Measurements from ENCODE around the gene ARMC12. TPM values are rescaled to one million over a fixed set of nuclear protein-coding genes. Genes with fewer than 3 reads are reported as not detected.
"Not testable (repeated sequence)": the region's sequence is repeated elsewhere in the genome, so short reads cannot be mapped to it uniquely, and the experiment has no call there.

ARMC12 gene
- total RNA-seq, 1 donor from 2014 or later, result 0.52 TPM

DNA sequence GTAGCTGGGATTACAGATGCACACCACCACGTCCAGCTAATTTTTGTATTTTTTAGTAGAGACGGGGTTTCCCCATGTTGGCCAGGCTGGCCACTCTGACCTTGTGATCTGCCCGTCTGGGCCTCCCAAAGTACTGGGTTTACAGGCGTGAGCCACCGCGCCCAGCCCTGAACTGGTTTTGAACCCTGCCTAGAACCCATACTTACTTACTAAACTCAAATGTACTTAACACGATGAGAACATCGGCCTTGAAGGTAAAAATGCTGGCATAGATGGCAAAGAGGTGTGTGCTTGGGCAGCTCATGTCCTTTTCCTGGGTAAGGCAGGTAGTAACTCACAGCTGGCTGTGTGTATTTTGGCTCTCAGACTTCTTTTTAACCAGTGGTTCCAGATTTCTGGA, 3.2 kb upstream of the ARMC12 start:
- H3K4me3 ChIP-seq (ENCODE audit: low read length in 3 of 3), result no peak overlapping the region
- H3K36me3 ChIP-seq (ENCODE audit: control insufficient read depth in 3 of 3, insufficient read depth in 3 of 3, low read length in 3 of 3), result no peaks in the 10 kb centered on the region
- H3K27ac ChIP-seq (ENCODE audit: low read depth, low read length), result no peak overlapping the region
- no peaks in the 10 kb centered on the region for H3K27me3 ChIP-seq (ENCODE audit: control insufficient read depth in 3 of 3, insufficient read depth in 3 of 3, low read length in 3 of 3)
- H3K9me3 ChIP-seq (ENCODE audit: control insufficient read depth in 3 of 3, low read length in 3 of 3), result no peaks in the 10 kb centered on the region
- peak overlapping the region in 1 of 3 donors; percentile 43 for H3K9ac ChIP-seq (ENCODE audit: low read depth in 1 of 3, low read length in 3 of 3)
- peaks cover 35 to 63% (median 40%) of the 10 kb centered on the region in 3 donors for H3K4me1 ChIP-seq (ENCODE audit: control insufficient read depth in 3 of 3, insufficient read depth in 3 of 3, low read length in 3 of 3)

DNA sequence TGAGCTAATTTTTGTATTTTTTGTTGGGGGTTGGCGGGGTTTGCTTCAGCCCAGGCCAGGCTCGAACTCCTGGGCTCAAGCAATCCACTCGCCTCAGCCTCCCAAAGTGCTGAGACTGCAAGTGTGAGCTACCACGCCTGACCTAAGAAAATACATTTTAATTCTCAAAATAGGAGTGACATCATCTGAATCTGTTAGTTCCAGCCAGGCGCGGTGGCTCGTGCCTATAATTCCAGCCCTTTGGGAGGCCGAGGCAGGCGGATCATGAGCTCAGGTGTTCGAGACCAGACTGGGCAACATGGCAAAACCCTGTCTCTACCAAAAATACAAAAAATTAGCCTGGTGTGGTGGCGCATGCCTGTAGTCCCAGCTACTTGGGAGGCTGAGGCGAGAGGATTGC, 2.5 kb upstream of the ARMC12 start:
- not testable (repeated sequence) for H3K9me3 ChIP-seq (ENCODE audit: control insufficient read depth in 3 of 3, low read length in 3 of 3); H3K4me3 ChIP-seq (ENCODE audit: low read length in 3 of 3); H3K9ac ChIP-seq (ENCODE audit: low read depth in 1 of 3, low read length in 3 of 3); H3K27ac ChIP-seq (ENCODE audit: low read depth, low read length); H3K36me3 ChIP-seq (ENCODE audit: control insufficient read depth in 3 of 3, insufficient read depth in 3 of 3, low read length in 3 of 3); H3K27me3 ChIP-seq (ENCODE audit: control insufficient read depth in 3 of 3, insufficient read depth in 3 of 3, low read length in 3 of 3)
- peaks cover 28 to 57% (median 33%) of the 10 kb centered on the region in 3 donors for H3K4me1 ChIP-seq (ENCODE audit: control insufficient read depth in 3 of 3, insufficient read depth in 3 of 3, low read length in 3 of 3)

DNA sequence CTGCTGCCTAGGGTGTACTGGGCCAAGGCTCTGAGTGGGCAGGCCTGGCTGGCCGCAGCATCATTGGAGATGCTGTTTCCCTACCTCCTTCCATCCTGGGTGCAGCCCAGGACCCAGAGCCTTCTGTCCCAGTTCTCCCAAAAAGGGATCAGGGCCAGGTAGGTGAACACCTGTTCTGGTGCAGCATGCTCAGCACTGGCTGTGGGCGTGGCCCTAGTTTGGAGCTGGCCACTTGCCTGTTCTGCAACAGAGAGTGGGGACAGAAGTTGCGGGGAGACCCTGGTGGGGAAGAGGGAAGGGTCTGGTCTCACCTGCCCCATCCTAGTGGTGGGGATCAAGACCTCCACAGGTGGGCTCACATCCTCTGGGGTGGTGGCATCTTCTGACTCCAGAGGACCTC, 1.4 kb upstream of the ARMC12 start:
- Histone ChIP-seq H3K27ac (ENCODE audit: low read depth, low read length) (no peak overlapping the region), H3K4me3 (ENCODE audit: low read length in 3 of 3) (no peak overlapping the region), H3K36me3 (ENCODE audit: control insufficient read depth in 3 of 3, insufficient read depth in 3 of 3, low read length in 3 of 3) (no peaks in the 10 kb centered on the region), H3K27me3 (ENCODE audit: control insufficient read depth in 3 of 3, insufficient read depth in 3 of 3, low read length in 3 of 3) (no peaks in the 10 kb centered on the region), H3K9me3 (ENCODE audit: control insufficient read depth in 3 of 3, low read length in 3 of 3) (no peaks in the 10 kb centered on the region), H3K9ac (ENCODE audit: low read depth in 1 of 3, low read length in 3 of 3) (peak overlapping the region in 1 of 3 donors; percentile 45), H3K4me1 (ENCODE audit: control insufficient read depth in 3 of 3, insufficient read depth in 3 of 3, low read length in 3 of 3) (peaks cover 23 to 50% (median 27%) of the 10 kb centered on the region in 3 donors)

DNA sequence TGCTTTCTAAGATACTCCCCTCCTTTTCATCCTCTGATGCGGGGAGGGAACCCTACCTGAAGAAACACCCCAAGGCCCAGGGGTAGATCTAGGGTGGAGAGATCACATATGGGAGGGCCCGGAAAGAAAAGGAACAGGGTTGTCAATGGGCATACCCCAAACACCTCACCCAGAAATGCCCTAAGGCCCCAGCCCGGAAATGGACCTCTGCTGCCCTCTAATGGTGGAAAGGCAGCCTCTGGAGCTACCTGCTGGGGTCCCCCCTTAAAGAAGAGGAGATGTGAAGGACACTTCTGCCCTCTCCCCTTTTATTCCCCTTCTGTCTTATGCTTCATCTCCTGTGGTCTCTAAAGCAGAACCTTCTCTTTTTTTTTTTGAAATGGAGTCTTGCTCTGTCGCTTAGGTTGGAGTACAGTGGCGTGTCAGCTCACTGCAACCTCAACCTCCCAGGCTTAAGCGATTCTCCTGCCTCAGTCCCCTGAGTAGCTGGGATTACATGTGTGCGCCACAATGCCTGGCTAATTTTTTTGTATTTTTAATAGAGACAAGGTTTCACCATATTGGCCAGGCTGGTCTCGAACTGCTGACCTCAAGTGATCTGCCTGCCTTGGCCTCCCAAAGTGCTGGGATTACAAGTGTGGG, 458 bp upstream of the ARMC12 start:
- Histone ChIP-seq H3K4me3 (ENCODE audit: low read length in 3 of 3) (no peak overlapping the region), H3K27me3 (ENCODE audit: control insufficient read depth in 3 of 3, insufficient read depth in 3 of 3, low read length in 3 of 3) (no peaks in the 10 kb centered on the region), H3K9ac (ENCODE audit: low read depth in 1 of 3, low read length in 3 of 3) (no peak overlapping the region), H3K9me3 (ENCODE audit: control insufficient read depth in 3 of 3, low read length in 3 of 3) (no peaks in the 10 kb centered on the region), H3K27ac (ENCODE audit: low read depth, low read length) (no peak overlapping the region), H3K4me1 (ENCODE audit: control insufficient read depth in 3 of 3, insufficient read depth in 3 of 3, low read length in 3 of 3) (peaks cover 17 to 43% (median 23%) of the 10 kb centered on the region in 3 donors), H3K36me3 (ENCODE audit: control insufficient read depth in 3 of 3, insufficient read depth in 3 of 3, low read length in 3 of 3) (no peaks in the 10 kb centered on the region)

DNA sequence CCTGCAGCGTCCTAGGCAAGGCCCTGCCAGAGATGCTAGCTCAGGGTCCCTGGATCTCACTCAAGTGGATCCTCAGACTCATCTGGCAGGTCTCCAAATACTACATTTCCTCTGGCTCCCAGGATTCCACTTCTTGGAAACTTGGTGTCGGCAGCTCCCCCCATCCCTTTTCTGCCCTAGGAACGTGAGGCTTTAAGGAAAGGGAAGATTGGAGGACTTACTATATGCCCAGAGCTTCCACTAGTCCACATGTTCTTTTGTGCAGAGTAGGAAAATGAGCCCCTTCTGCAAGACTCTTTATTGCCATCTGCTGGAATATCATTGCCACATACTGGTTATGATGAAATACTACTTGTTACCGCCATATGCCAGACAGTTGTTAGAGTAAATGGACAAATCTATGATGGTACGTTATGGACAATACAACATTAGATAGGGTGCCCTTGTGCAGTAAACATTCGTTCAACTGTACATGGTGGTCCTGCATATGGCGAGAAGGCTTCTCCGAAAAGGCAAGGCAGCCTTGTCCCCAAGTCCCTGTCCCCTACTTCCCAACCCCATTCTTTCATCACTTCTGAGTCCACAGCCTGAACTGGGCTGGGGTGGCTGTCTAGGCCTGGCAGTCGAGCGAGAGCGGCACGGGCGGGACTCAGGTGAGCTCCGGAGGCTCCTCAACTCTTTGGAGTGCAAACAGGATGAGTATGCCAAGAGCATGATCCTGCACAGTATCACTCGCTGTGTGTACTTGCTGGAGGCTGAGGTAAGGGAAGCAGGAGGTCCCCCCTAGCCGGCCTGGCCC, 780 bp downstream of the ARMC12 start:
- H3K9ac ChIP-seq (ENCODE audit: low read depth in 1 of 3, low read length in 3 of 3), result no peak overlapping the region
- no peaks in the 10 kb centered on the region for H3K9me3 ChIP-seq (ENCODE audit: control insufficient read depth in 3 of 3, low read length in 3 of 3)
- no peaks in the 10 kb centered on the region for H3K27me3 ChIP-seq (ENCODE audit: control insufficient read depth in 3 of 3, insufficient read depth in 3 of 3, low read length in 3 of 3)
- H3K4me1 ChIP-seq (ENCODE audit: control insufficient read depth in 3 of 3, insufficient read depth in 3 of 3, low read length in 3 of 3), result peaks cover 11 to 36% (median 16%) of the 10 kb centered on the region in 3 donors
- no peak overlapping the region for H3K27ac ChIP-seq (ENCODE audit: low read depth, low read length)
- no peaks in the 10 kb centered on the region for H3K36me3 ChIP-seq (ENCODE audit: control insufficient read depth in 3 of 3, insufficient read depth in 3 of 3, low read length in 3 of 3)
- no peak overlapping the region for H3K4me3 ChIP-seq (ENCODE audit: low read length in 3 of 3)

DNA sequence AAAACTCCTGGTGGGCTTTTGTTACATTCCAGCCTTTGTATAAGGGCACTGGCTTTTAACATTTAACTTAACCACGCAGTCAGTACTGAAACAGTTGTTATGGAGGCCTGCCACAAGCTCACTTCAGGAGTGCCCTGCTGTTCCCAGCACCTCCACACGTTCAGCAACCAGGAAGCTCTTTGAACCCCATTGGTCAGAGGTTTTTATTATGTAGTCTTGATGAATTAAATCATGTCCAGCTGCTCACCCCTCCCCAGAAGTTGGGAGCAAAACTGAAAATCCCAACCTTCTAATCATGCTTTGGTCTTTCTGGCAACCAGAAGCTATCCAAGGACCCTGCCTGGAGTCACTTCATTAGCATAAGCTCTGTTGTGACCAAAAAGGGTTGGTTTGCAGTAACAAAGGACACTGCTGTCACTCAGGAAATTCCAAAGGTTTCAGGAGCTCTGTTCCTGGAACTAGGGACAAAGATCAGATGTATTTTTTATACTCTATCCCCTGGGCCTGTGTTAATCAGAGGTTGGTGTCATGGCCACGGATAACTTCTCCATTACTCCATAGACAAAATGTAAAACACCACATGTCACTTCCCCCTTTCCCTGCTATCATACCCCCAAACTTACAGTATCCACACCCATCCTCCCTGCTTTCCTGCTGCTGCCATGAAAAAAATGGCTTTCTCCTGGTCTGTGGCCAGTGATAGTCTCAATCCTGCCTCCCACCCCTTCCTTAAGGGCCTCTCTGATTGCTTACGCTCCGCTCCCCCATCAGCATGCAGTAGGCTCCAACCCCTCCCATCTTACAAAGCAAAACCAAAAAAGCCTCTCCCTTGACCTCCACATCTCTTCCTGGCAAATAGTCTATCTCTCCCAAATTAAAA, 3.1 kb downstream of the ARMC12 start:
- Histone ChIP-seq H3K4me3 (ENCODE audit: low read length in 3 of 3) (no peak overlapping the region), H3K9ac (ENCODE audit: low read depth in 1 of 3, low read length in 3 of 3) (no peak overlapping the region), H3K36me3 (ENCODE audit: control insufficient read depth in 3 of 3, insufficient read depth in 3 of 3, low read length in 3 of 3) (no peaks in the 10 kb centered on the region), H3K9me3 (ENCODE audit: control insufficient read depth in 3 of 3, low read length in 3 of 3) (no peaks in the 10 kb centered on the region), H3K27ac (ENCODE audit: low read depth, low read length) (no peak overlapping the region), H3K4me1 (ENCODE audit: control insufficient read depth in 3 of 3, insufficient read depth in 3 of 3, low read length in 3 of 3) (peaks cover 3 to 24% (median 6%) of the 10 kb centered on the region in 3 donors), H3K27me3 (ENCODE audit: control insufficient read depth in 3 of 3, insufficient read depth in 3 of 3, low read length in 3 of 3) (no peaks in the 10 kb centered on the region)

DNA sequence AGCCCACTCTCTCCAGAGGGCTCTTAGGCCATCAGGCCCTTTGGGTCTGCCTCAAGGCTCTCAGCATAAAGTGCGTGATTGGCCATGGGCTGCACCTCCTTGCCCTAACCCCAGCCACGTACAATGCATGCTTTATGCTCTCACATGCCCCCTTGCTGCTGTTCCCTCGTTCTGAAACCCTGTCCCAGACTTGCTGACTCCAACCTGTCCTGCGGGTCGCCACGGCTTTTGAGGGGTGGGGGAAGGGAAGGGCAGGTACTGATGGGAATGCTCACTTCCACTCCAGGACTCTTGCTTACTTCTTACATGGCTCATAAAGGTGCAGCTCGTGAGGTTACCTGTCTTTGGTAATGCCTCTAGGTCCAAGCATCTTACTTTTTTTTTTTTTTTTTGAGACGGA, 6.0 kb downstream of the ARMC12 start:
- Histone ChIP-seq H3K27me3 (ENCODE audit: control insufficient read depth in 3 of 3, insufficient read depth in 3 of 3, low read length in 3 of 3) (no peaks in the 10 kb centered on the region), H3K27ac (ENCODE audit: low read depth, low read length) (no peak overlapping the region), H3K9ac (ENCODE audit: low read depth in 1 of 3, low read length in 3 of 3) (no peak overlapping the region), H3K9me3 (ENCODE audit: control insufficient read depth in 3 of 3, low read length in 3 of 3) (no peaks in the 10 kb centered on the region), H3K36me3 (ENCODE audit: control insufficient read depth in 3 of 3, insufficient read depth in 3 of 3, low read length in 3 of 3) (no peaks in the 10 kb centered on the region), H3K4me3 (ENCODE audit: low read length in 3 of 3) (no peak overlapping the region), H3K4me1 (ENCODE audit: control insufficient read depth in 3 of 3, insufficient read depth in 3 of 3, low read length in 3 of 3) (peaks cover 0 to under 1% (median 0%) of the 10 kb centered on the region in 3 donors)

DNA sequence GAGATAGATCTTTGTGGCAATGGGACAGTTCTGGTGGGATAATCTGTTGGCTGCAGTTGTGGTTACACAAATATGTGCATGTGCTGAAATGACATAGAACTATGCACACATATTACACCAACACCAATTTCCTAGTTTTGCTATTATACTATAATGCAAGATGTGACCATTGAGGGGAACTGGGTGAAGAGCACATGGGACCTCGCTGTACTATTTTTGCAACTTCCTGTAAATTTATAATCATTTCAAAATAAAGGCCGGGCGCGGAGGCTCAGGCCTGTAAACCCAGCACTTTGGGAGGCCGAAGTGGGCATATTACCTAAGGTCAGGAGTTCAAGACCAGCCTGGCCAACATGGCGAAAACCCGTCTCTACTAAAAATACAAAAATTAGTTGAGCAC, 8.7 kb downstream of the ARMC12 start:
- Histone ChIP-seq H3K4me3 (ENCODE audit: low read length in 3 of 3) (no peak overlapping the region), H3K27ac (ENCODE audit: low read depth, low read length) (no peak overlapping the region), H3K9ac (ENCODE audit: low read depth in 1 of 3, low read length in 3 of 3) (no peak overlapping the region), H3K9me3 (ENCODE audit: control insufficient read depth in 3 of 3, low read length in 3 of 3) (no peaks in the 10 kb centered on the region), H3K4me1 (ENCODE audit: control insufficient read depth in 3 of 3, insufficient read depth in 3 of 3, low read length in 3 of 3) (no peaks in the 10 kb centered on the region), H3K27me3 (ENCODE audit: control insufficient read depth in 3 of 3, insufficient read depth in 3 of 3, low read length in 3 of 3) (no peaks in the 10 kb centered on the region), H3K36me3 (ENCODE audit: control insufficient read depth in 3 of 3, insufficient read depth in 3 of 3, low read length in 3 of 3) (no peaks in the 10 kb centered on the region)

DNA sequence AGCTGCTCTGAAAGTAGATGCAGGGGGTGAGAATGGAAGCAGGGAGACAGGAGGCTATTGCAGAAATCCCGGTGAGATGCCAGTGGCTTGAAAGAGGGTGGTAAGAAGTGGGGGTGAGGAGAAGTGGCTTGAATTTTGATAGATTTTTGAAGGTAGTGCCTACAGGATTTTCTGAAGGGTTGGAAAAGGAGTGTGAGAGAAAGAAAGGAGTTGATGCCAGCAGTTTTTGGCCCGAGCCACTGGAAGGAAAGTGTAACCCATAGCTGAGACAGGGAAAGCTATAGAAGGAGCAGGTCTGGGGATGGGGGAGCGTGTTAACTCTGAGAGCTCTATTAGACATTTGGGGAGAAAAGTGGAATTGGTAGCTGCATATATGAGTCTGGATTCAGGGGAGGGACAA, 9.7 kb downstream of the ARMC12 start:
- Histone ChIP-seq H3K4me3 (ENCODE audit: low read length in 3 of 3) (no peak overlapping the region), H3K9me3 (ENCODE audit: control insufficient read depth in 3 of 3, low read length in 3 of 3) (no peaks in the 10 kb centered on the region), H3K4me1 (ENCODE audit: control insufficient read depth in 3 of 3, insufficient read depth in 3 of 3, low read length in 3 of 3) (no peaks in the 10 kb centered on the region), H3K36me3 (ENCODE audit: control insufficient read depth in 3 of 3, insufficient read depth in 3 of 3, low read length in 3 of 3) (no peaks in the 10 kb centered on the region), H3K9ac (ENCODE audit: low read depth in 1 of 3, low read length in 3 of 3) (no peak overlapping the region), H3K27me3 (ENCODE audit: control insufficient read depth in 3 of 3, insufficient read depth in 3 of 3, low read length in 3 of 3) (no peaks in the 10 kb centered on the region), H3K27ac (ENCODE audit: low read depth, low read length) (no peak overlapping the region)

Measured in skeletal muscle tissue (tissue), 4 donors.